SK-N-SH (cell line): ENCODE data around the gene DTNA. TPM values are rescaled to one million over a fixed set of nuclear protein-coding genes. Genes with fewer than 3 reads are reported as not detected.

ENCODE experiments used
- CTCF ChIA-PET: fragments of 300-600, 350-600 bp; formaldehyde crosslinking; extraction: SDS; loops from one replicate; lab custom pipeline; 2021; lab: Yijun Ruan, JAX
- POLR2A ChIA-PET: fragments of 350-600 bp; sonication (Branson Sonifier 250); formaldehyde crosslinking; extraction: SDS; loops from one replicate; lab custom pipeline; 2020; ENCODE audit warnings: antibody characterized with exemption, inconsistent platforms; lab: Yijun Ruan, JAX
- DNase-seq: peaks from one replicate; pipeline ENCODE4 v3.0.0; 2012
- H2AFZ ChIP-seq: fragments of 200-600 bp; sonication (generic); 2 replicates; pipeline ENCODE4 v1.8.1; 2016; ENCODE audit warnings: antibody characterized with exemption, mild to moderate bottlenecking, low read depth
- H3F3A ChIP-seq: fragments of 200-600 bp; sonication (generic); replicated peaks from 2 replicates; pipeline ENCODE3; 2016; ENCODE audit warnings: antibody characterized with exemption, mild to moderate bottlenecking; ENCODE audit not compliant: insufficient read depth
- H3K27ac ChIP-seq, 2 experiments: fragments of 200-500 bp in 1 of 2; fragments of 200-600 bp in 1 of 2; sonication (Bioruptor generic) in 1 of 2; sonication (generic), shearing (Covaris generic) in 1 of 2; 2 replicates each; pipeline versions ENCODE4 v1.5.1 to v1.6.1; 2014 to 2016; ENCODE audit warnings: low read depth in 2 of 2, inconsistent platforms in 1 of 2, low read length in 1 of 2, mild to moderate bottlenecking in 1 of 2, mixed read lengths in 1 of 2
- H3K27me3 ChIP-seq: fragments of 200-600 bp; sonication (generic), shearing (Covaris generic); 2 replicates; pipeline ENCODE4 v1.6.1; 2016; ENCODE audit warnings: mixed run types; ENCODE audit not compliant: insufficient read depth
- H3K36me3 ChIP-seq, 2 experiments: fragments of 200-500 bp in 1 of 2; fragments of 200-600 bp in 1 of 2; sonication (Bioruptor generic) in 1 of 2; sonication (generic) in 1 of 2; replicated peaks in 1 of 2; 2 replicates each; pipeline versions ENCODE3 to v1.5.1; 2014 to 2016; ENCODE audit warnings: low read length in 1 of 2, mild to moderate bottlenecking in 1 of 2; ENCODE audit not compliant: insufficient read depth in 2 of 2, control insufficient read depth in 1 of 2
- H3K4me1 ChIP-seq, 2 experiments: fragments of 200-500 bp in 1 of 2; fragments of 200-600 bp in 1 of 2; sonication (Bioruptor generic) in 1 of 2; sonication (generic), shearing (Covaris generic) in 1 of 2; 2 replicates each; pipeline versions ENCODE4 v1.5.1 to v1.6.1; 2014 to 2016; ENCODE audit warnings: low read depth in 1 of 2, low read length in 1 of 2, mixed run types in 1 of 2; ENCODE audit not compliant: insufficient read depth in 2 of 2, control insufficient read depth in 1 of 2
- H3K4me2 ChIP-seq: fragments of 200-600 bp; sonication (generic), shearing (Covaris generic); 2 replicates; pipeline ENCODE4 v1.6.1; 2017; ENCODE audit warnings: mixed run types
- H3K4me3 ChIP-seq, 2 experiments: fragments of 200-500 bp in 1 of 2; fragments of 200-600 bp in 1 of 2; sonication (Bioruptor generic) in 1 of 2; sonication (generic), shearing (Covaris generic) in 1 of 2; 2 replicates each; pipeline versions ENCODE4 v1.5.1 to v1.8.1; 2014 to 2016; ENCODE audit warnings: low read depth in 2 of 2, inconsistent platforms in 1 of 2, low read length in 1 of 2, mild to moderate bottlenecking in 1 of 2, mixed read lengths in 1 of 2, moderate library complexity in 1 of 2
- H3K79me2 ChIP-seq: fragments of 200-600 bp; sonication (generic); 2 replicates; pipeline ENCODE4 v1.8.1; 2017; ENCODE audit warnings: mild to moderate bottlenecking; ENCODE audit not compliant: insufficient read depth
- H3K9ac ChIP-seq: fragments of 200-600 bp; sonication (generic); 2 replicates; pipeline ENCODE4 v1.6.1; 2017; ENCODE audit warnings: mixed run types
- H3K9me2 ChIP-seq: fragments of 200-600 bp; sonication (generic); 2 replicates; pipeline ENCODE4 v1.6.1; 2017; ENCODE audit warnings: mixed run types
- H3K9me3 ChIP-seq: fragments of 200-600 bp; sonication (generic); 2 replicates; pipeline ENCODE4 v1.6.1; 2017; ENCODE audit warnings: mixed run types, mild to moderate bottlenecking, moderate library complexity
- H4K20me1 ChIP-seq: fragments of 200-600 bp; sonication (generic); 2 replicates; pipeline ENCODE4 v1.6.1; 2017; ENCODE audit warnings: mild to moderate bottlenecking, mixed run types; ENCODE audit not compliant: insufficient read depth
- ELF1 ChIP-seq: IDR thresholded peaks from 2 replicates; pipeline ENCODE4 v1.4.0; 2012
- EZH2phosphoT487 ChIP-seq: fragments of 200-600 bp; sonication (generic); IDR thresholded peaks from 2 replicates; pipeline ENCODE4 v1.6.1; 2017; ENCODE audit warnings: low read depth, mixed run types, mild to moderate bottlenecking, antibody characterized with exemption, moderate library complexity, borderline replicate concordance
- FOSL2 ChIP-seq: IDR thresholded peaks from 2 replicates; pipeline ENCODE4 v1.4.0; 2012; ENCODE audit warnings: low read depth, mild to moderate bottlenecking, moderate library complexity, borderline replicate concordance
- FOXM1 ChIP-seq: IDR thresholded peaks from 2 replicates; pipeline ENCODE4 v1.4.0; 2012; ENCODE audit warnings: low read depth, mild to moderate bottlenecking
- GABPA ChIP-seq: IDR thresholded peaks from 2 replicates; pipeline ENCODE4 v1.4.0; 2012; ENCODE audit warnings: low read depth, mild to moderate bottlenecking
- NRF1 ChIP-seq: IDR thresholded peaks from 2 replicates; pipeline ENCODE4 v1.6.1; 2012; ENCODE audit warnings: low read depth, mild to moderate bottlenecking, low read length
- PBX3 ChIP-seq: IDR thresholded peaks from 2 replicates; pipeline ENCODE4; 2012
- POLR2AphosphoS5 ChIP-seq: IDR thresholded peaks from 2 replicates; pipeline ENCODE4 v1.6.1; 2012; ENCODE audit warnings: low read depth, low read length
- RAD21 ChIP-seq: IDR thresholded peaks from 2 replicates; pipeline ENCODE4 v1.6.1; 2012; ENCODE audit warnings: mild to moderate bottlenecking, low read length
- RCOR1 ChIP-seq: fragments of 150-350 bp; IDR thresholded peaks from 2 replicates; pipeline ENCODE4 v1.6.1; 2017; ENCODE audit warnings: antibody characterized with exemption, low read length
- RXRA ChIP-seq: IDR thresholded peaks from 2 replicates; pipeline ENCODE4 v1.4.0; 2012; ENCODE audit warnings: low read depth, mild to moderate bottlenecking, borderline replicate concordance
- SIN3A ChIP-seq: IDR thresholded peaks from 2 replicates; pipeline ENCODE4 v1.6.1; 2012; ENCODE audit warnings: low read depth, mild to moderate bottlenecking, low read length, moderate library complexity, borderline replicate concordance
- SMC3 ChIP-seq: IDR thresholded peaks from 2 replicates; pipeline ENCODE4 v1.6.1; 2012; ENCODE audit warnings: low read depth, low read length, improper control_type of control experiment
- TAF1 ChIP-seq: IDR thresholded peaks from 2 replicates; pipeline ENCODE4 v1.6.1; 2012; ENCODE audit warnings: low read depth, mild to moderate bottlenecking, low read length, moderate library complexity, borderline replicate concordance
- USF2 ChIP-seq: fragments of 150-350 bp; IDR thresholded peaks from 2 replicates; pipeline ENCODE4 v1.6.1; 2017; ENCODE audit warnings: antibody characterized with exemption, low read length, low read depth, borderline replicate concordance
- YY1 ChIP-seq: IDR thresholded peaks from 2 replicates; pipeline ENCODE4 v1.4.0; 2012; ENCODE audit warnings: low read depth, mild to moderate bottlenecking
- WGBS: methylation state at CpG from one replicate; pipeline ENCODE4 v1.1.6; 2017; ENCODE audit warnings: low lambda C conversion rate; 5-methylcytosine and 5-hydroxymethylcytosine counted together
- polyA plus RNA-seq, 3 experiments: library from polyadenylated mRNA; depleted of rRNA; stranded (reverse); fragments of >200 nt; gene quantifications; 2 replicates each; pipeline ENCODE4 v1.2.3, GENCODE V29; 2012
- TF ChIP-seq, protein P1 (sequence below): IDR thresholded peaks from 2 replicates; pipeline ENCODE4 v1.6.1; 2012; ENCODE audit warnings: mild to moderate bottlenecking, low read depth, low read length, moderate library complexity
- TF ChIP-seq, protein P2 (sequence below): IDR thresholded peaks from 2 replicates; pipeline ENCODE4 v1.4.0; 2012; ENCODE audit warnings: low read depth
- TF ChIP-seq, protein P3 (sequence below): IDR thresholded peaks from 2 replicates; pipeline ENCODE4 v1.4.0; 2012; ENCODE audit warnings: low read depth, borderline replicate concordance

Gene DTNA
- polyA plus RNA-seq, 1 of the 3 experiments (the other 2 are of a cell fraction), result 7.9 TPM

- POLR2A ChIA-PET, result no interaction called here
- H3K36me3 ChIP-seq, result peaks cover 0 to 2% of the 10 kb centered on the region in 2 experiments
- H3K27ac ChIP-seq, result no peak overlapping the region
- no peaks in the 10 kb centered on the region for H3K9me3 ChIP-seq
- DNase-seq, result no peak
- H3K9me2 ChIP-seq, result no peaks in the 10 kb centered on the region
- H4K20me1 ChIP-seq, result no peaks in the 10 kb centered on the region
- no peaks in the 10 kb centered on the region for H3K4me1 ChIP-seq
- H3K27me3 ChIP-seq, result no peaks in the 10 kb centered on the region
- H2AFZ ChIP-seq, result no peak overlapping the region
- H3K9ac ChIP-seq, result no peak overlapping the region
- 88% methylated on average over 5 of the region's 5 CpGs for WGBS
- H3K4me3 ChIP-seq, result no peak overlapping the region
- H3F3A ChIP-seq, result no peaks in the 10 kb centered on the region
- H3K79me2 ChIP-seq, result no peaks in the 10 kb centered on the region
- H3K4me2 ChIP-seq, result no peak overlapping the region
- no peak for TF ChIP-seq TAF1
- CTCF ChIA-PET, result interaction anchor here (0.7 kb wide), 1 partner anchor 8 kb away, joined by 3 read pairs; no protein-coding TSS in a partner anchor
Measured at GRCh38 chr18:34818064-34818463, 108.0 kb downstream of the DTNA start.

DNA sequence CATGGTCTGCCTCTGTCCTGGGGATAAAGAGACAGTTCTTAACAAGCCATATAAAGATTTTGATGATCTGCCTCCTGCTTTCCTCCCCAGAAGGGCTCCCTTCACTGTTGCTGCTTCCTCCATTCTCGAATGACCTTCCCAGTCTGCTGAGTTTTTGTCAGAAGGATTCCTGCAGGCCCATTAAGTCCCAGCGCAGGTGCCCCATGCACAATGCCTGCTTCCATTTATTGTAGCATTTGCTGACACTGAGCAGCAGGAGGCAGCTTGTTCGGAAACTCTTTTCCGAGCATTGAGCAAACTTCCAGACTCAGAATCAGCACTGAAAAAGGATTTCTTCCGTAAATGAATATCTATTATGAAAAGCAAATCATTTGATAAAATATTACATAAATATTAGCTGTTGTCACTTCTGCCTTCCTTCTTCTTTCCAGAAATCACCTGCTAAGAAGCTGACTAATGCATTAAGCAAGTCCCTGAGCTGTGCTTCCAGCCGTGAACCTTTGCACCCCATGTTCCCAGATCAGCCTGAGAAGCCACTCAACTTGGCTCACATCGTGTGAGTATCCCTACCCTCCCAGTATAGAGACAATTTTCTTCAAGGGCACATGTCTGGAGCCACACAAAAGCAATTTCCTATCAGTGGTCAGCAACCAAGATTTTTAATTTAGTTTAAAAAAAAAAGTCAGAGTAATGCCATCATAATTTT lies 110.4 kb downstream of the DTNA start:
- WGBS, result 73% methylated on average over 7 of the region's 7 CpGs
- no peak for TF ChIP-seq TAF1
- no peak for TF ChIP-seq POLR2AphosphoS5
- TF ChIP-seq PBX3, result no peak
- TF ChIP-seq, protein P1, sequence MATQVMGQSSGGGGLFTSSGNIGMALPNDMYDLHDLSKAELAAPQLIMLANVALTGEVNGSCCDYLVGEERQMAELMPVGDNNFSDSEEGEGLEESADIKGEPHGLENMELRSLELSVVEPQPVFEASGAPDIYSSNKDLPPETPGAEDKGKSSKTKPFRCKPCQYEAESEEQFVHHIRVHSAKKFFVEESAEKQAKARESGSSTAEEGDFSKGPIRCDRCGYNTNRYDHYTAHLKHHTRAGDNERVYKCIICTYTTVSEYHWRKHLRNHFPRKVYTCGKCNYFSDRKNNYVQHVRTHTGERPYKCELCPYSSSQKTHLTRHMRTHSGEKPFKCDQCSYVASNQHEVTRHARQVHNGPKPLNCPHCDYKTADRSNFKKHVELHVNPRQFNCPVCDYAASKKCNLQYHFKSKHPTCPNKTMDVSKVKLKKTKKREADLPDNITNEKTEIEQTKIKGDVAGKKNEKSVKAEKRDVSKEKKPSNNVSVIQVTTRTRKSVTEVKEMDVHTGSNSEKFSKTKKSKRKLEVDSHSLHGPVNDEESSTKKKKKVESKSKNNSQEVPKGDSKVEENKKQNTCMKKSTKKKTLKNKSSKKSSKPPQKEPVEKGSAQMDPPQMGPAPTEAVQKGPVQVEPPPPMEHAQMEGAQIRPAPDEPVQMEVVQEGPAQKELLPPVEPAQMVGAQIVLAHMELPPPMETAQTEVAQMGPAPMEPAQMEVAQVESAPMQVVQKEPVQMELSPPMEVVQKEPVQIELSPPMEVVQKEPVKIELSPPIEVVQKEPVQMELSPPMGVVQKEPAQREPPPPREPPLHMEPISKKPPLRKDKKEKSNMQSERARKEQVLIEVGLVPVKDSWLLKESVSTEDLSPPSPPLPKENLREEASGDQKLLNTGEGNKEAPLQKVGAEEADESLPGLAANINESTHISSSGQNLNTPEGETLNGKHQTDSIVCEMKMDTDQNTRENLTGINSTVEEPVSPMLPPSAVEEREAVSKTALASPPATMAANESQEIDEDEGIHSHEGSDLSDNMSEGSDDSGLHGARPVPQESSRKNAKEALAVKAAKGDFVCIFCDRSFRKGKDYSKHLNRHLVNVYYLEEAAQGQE, result no peak
- no peak for TF ChIP-seq YY1
- TF ChIP-seq, protein P2, sequence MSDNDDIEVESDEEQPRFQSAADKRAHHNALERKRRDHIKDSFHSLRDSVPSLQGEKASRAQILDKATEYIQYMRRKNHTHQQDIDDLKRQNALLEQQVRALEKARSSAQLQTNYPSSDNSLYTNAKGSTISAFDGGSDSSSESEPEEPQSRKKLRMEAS, result no peak
- no peak for TF ChIP-seq RCOR1
- no peak for TF ChIP-seq FOXM1
- no peak for TF ChIP-seq ELF1
- no peak for TF ChIP-seq NRF1
- TF ChIP-seq GABPA, result no peak
- TF ChIP-seq USF2, result no peak
- TF ChIP-seq, protein P3, sequence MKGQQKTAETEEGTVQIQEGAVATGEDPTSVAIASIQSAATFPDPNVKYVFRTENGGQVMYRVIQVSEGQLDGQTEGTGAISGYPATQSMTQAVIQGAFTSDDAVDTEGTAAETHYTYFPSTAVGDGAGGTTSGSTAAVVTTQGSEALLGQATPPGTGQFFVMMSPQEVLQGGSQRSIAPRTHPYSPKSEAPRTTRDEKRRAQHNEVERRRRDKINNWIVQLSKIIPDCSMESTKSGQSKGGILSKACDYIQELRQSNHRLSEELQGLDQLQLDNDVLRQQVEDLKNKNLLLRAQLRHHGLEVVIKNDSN, result no peak
- TF ChIP-seq FOSL2, result no peak
- no peak for TF ChIP-seq EZH2phosphoT487
- TF ChIP-seq SIN3A, result no peak
- TF ChIP-seq SMC3, result no peak
- TF ChIP-seq RAD21, result no peak
- no peak for TF ChIP-seq RXRA
- Histone ChIP-seq H3K27me3 (no peaks in the 10 kb centered on the region), H3F3A (no peaks in the 10 kb centered on the region), H3K9ac (no peak overlapping the region), H3K4me2 (no peak overlapping the region), H3K4me3 (no peak overlapping the region), H3K9me3 (no peaks in the 10 kb centered on the region), H3K79me2 (no peaks in the 10 kb centered on the region), H2AFZ (no peak overlapping the region), H3K4me1 (no peaks in the 10 kb centered on the region), H3K9me2 (no peaks in the 10 kb centered on the region), H3K27ac (no peak overlapping the region), H4K20me1 (no peaks in the 10 kb centered on the region), H3K36me3 (peaks cover 0 to 2% of the 10 kb centered on the region in 2 experiments)
- CTCF ChIA-PET, result no interaction called here
- POLR2A ChIA-PET, result no interaction called here
- DNase-seq, result no peak
